GM12878 (cell line): ENCODE measurements around the gene OR10H3. TPM values are rescaled to one million over a fixed set of nuclear protein-coding genes. Genes with fewer than 3 reads are reported as not detected.

Experiments used
- ATAC-seq: fragments of 200-7000 bp; cut with Tn5 transposase; 3 replicates; pipeline ENCODE4 v1.9.1; 2020; ENCODE audit warnings: mild to moderate bottlenecking, moderate library complexity
- BruUV-seq: library from RNA; stranded (reverse); fragments of 400-500 nt; replicated peaks from 2 replicates; lab custom pipeline; 2021; lab: Mats Ljungman, UMichigan
- CTCF ChIA-PET: fragments of 300-600 bp; sonication (Branson Sonifier 250); formaldehyde crosslinking; extraction: SDS; loops from one replicate; lab custom pipeline; 2021; ENCODE audit warnings: inconsistent platforms; lab: Yijun Ruan, JAX
- POLR2A ChIA-PET: fragments of 350-600 bp; formaldehyde crosslinking; extraction: SDS; loops from one replicate; lab custom pipeline; 2021; ENCODE audit warnings: inconsistent platforms; lab: Charles Lee
- RAD21 ChIA-PET: fragments of 300-600 bp; sonication (Branson Sonifier 250); formaldehyde crosslinking; loops from one replicate; lab custom pipeline; 2023; ENCODE audit warnings: antibody characterized with exemption; ENCODE audit not compliant: unreplicated experiment; lab: Charles Lee
- SMC1A ChIA-PET: fragments of 300-600 bp; sonication (Branson Sonifier 250); formaldehyde crosslinking; loops from one replicate; lab custom pipeline; 2023; ENCODE audit not compliant: unreplicated experiment, uncharacterized antibody; lab: Charles Lee
- DNase-seq: peaks from one replicate; pipeline ENCODE4 v3.0.0-alpha.2; 2011; ENCODE audit warnings: low read depth, low spot score
- FAIRE-seq: peaks from 3 replicates; lab custom pipeline; 2011; peaks lifted over from hg19 to GRCh38; lab: Jason Lieb, UNC
- H2AFZ ChIP-seq: 2 replicates; pipeline ENCODE4 v1.6.0; 2011; ENCODE audit warnings: low read depth, low read length, control low read depth; ENCODE audit not compliant: control insufficient read depth
- H3K27ac ChIP-seq: 2 replicates; pipeline ENCODE4 v1.5.1; 2011; ENCODE audit warnings: control low read depth; ENCODE audit not compliant: control insufficient read depth, insufficient read depth
- H3K27me3 ChIP-seq, 2 experiments: replicated peaks in 1 of 2; 2 replicates each; pipeline versions ENCODE4 v1.6.0 to v1.6.1; 2011; ENCODE audit warnings: low read length in 1 of 2; ENCODE audit not compliant: control insufficient read depth in 2 of 2, insufficient read depth in 2 of 2
- H3K36me3 ChIP-seq, 2 experiments: 2 replicates each; pipeline ENCODE4 v1.5.1; 2011; ENCODE audit warnings: low read length in 1 of 2; ENCODE audit not compliant: control insufficient read depth in 2 of 2, insufficient read depth in 2 of 2
- H3K4me1 ChIP-seq: 2 replicates; pipeline ENCODE4 v1.6.1; 2011; ENCODE audit warnings: mild to moderate bottlenecking, low read length, moderate library complexity, mixed read lengths; ENCODE audit not compliant: control insufficient read depth, insufficient read depth
- H3K4me2 ChIP-seq: 2 replicates; pipeline ENCODE4 v1.6.0; 2011; ENCODE audit warnings: control low read depth; ENCODE audit not compliant: control insufficient read depth, insufficient read depth
- H3K4me3 ChIP-seq: fragments of 200-600 bp; sonication (generic); 2 replicates; pipeline ENCODE4 v1.5.1; 2016
- H3K79me2 ChIP-seq: 2 replicates; pipeline ENCODE4 v1.6.0; 2011; ENCODE audit warnings: low read length; ENCODE audit not compliant: control insufficient read depth, insufficient read depth
- H3K9ac ChIP-seq: 2 replicates; pipeline ENCODE4 v1.8.0; 2011; ENCODE audit warnings: low read length, control low read depth, mixed read lengths; ENCODE audit not compliant: control insufficient read depth, insufficient read depth
- H3K9me3 ChIP-seq: replicated peaks from 3 replicates; pipeline ENCODE4 v1.5.1; 2011; ENCODE audit warnings: mild to moderate bottlenecking, low read length; ENCODE audit not compliant: control insufficient read depth, insufficient read depth
- H4K20me1 ChIP-seq: 2 replicates; pipeline ENCODE4 v1.6.0; 2011; ENCODE audit not compliant: control insufficient read depth, insufficient read depth
- E4F1 ChIP-seq: fragments of 450-650 bp; IDR thresholded peaks from 2 replicates; pipeline ENCODE4 v1.6.1; 2018; ENCODE audit warnings: borderline replicate concordance, mild to moderate bottlenecking; ENCODE audit not compliant: partially characterized antibody
- HDGF ChIP-seq: fragments of 450-650 bp; IDR thresholded peaks from 2 replicates; pipeline ENCODE4 v1.6.1; 2016; ENCODE audit warnings: antibody characterized with exemption
- MEF2A ChIP-seq: IDR thresholded peaks from 2 replicates; pipeline ENCODE4 v1.6.1; 2011; ENCODE audit warnings: low read depth, mild to moderate bottlenecking, low read length, moderate library complexity; ENCODE audit not compliant: insufficient read depth
- MXI1 ChIP-seq: fragments of 150-350 bp; IDR thresholded peaks from 2 replicates; pipeline ENCODE4 v1.6.1; 2011; ENCODE audit warnings: low read depth, mild to moderate bottlenecking, inconsistent platforms, low read length, improper control_type of control experiment
- RB1 ChIP-seq: fragments of 450-650 bp; formaldehyde crosslinking; IDR thresholded peaks from 2 replicates; pipeline ENCODE4 v1.6.1; 2017; ENCODE audit warnings: mild to moderate bottlenecking, borderline replicate concordance
- SIN3A ChIP-seq: IDR thresholded peaks from 2 replicates; pipeline ENCODE4 v1.6.1; 2012; ENCODE audit warnings: low read depth, low read length, improper control_type of control experiment
- SMAD5 ChIP-seq: IDR thresholded peaks from 2 replicates; pipeline ENCODE4 v1.6.1; 2016; ENCODE audit warnings: antibody characterized with exemption, low read depth
- STAT1 ChIP-seq: fragments of 450-650 bp; conservative IDR thresholded peaks from 2 replicates; pipeline ENCODE4 v1.6.1; 2014; ENCODE audit warnings: antibody characterized with exemption, mild to moderate bottlenecking
- TCF7 ChIP-seq: IDR thresholded peaks from 2 replicates; pipeline ENCODE4 v1.6.1; 2014; ENCODE audit warnings: antibody characterized with exemption, borderline replicate concordance
- ZBTB40 ChIP-seq: fragments of 450-650 bp; IDR thresholded peaks from 2 replicates; pipeline ENCODE4 v1.6.1; 2016; ENCODE audit warnings: mild to moderate bottlenecking, moderate library complexity, borderline replicate concordance
- ZNF24 ChIP-seq: fragments of 450-650 bp; IDR thresholded peaks from 2 replicates; pipeline ENCODE4 v1.6.1; 2017; ENCODE audit warnings: antibody characterized with exemption, mild to moderate bottlenecking
- ZZZ3 ChIP-seq: IDR thresholded peaks from 2 replicates; pipeline ENCODE4 v1.6.1; 2011; ENCODE audit warnings: low read depth; ENCODE audit not compliant: control insufficient read depth, insufficient read length
- WGBS: methylation state at CpG from one replicate; pipeline ENCODE4 v1.1.6; 2016; ENCODE audit warnings: low lambda C conversion rate; ENCODE audit not compliant: insufficient replicate concordance, insufficient coverage; ENCODE audit errors: missing lambda C conversion rate; 5-methylcytosine and 5-hydroxymethylcytosine counted together
- in situ Hi-C: fragments of 300-500 bp; cut with MboI; formaldehyde crosslinking; loops from 9 replicates; pipeline ENCODE4 v1.14.3; 2018; ENCODE audit warnings: mixed read lengths
- intact Hi-C: fragments of 100-400 bp; cut with micrococcal nuclease; formaldehyde crosslinking; loops from one replicate; pipeline ENCODE4 v1.14.2; 2022; ENCODE audit not compliant: unreplicated experiment
- polyA plus RNA-seq, 11 experiments: library from polyadenylated mRNA; depleted of rRNA in 4 of 11; unstranded in 6 of 11; stranded (reverse) in 5 of 11; fragments of >200 nt; fragmentation: Nextera tagmentation in 4 of 11; fragmentation: Illumina TruSeq in 1 of 11; extraction: Ambion mirVana in 4 of 11; extraction: Trizol in 1 of 11; gene quantifications; 1 replicate in 1 of 11; 2 replicates in 10 of 11; pipeline versions ENCODE4 v1.2.1 to v1.2.3, GENCODE V29; 2011 to 2016; ENCODE audit warnings: inconsistent platforms in 2 of 11, missing spikeins in 2 of 11, low read depth in 1 of 11
- total RNA-seq, 4 experiments: library from RNA; depleted of rRNA in 3 of 4; stranded (reverse); fragments of >200 nt in 3 of 4; fragmentation: Illumina TruSeq in 1 of 4; extraction: Trizol in 1 of 4; gene quantifications; 2 replicates each; pipeline versions ENCODE4 v1.2.1 to v1.2.3, GENCODE V29; 2013 to 2021

Gene OR10H3
- total and polyA plus RNA-seq, 10 of the 15 experiments (the other 5 are each of a cell fraction or from before 2014, with no cell fraction given): not detected

DNA sequence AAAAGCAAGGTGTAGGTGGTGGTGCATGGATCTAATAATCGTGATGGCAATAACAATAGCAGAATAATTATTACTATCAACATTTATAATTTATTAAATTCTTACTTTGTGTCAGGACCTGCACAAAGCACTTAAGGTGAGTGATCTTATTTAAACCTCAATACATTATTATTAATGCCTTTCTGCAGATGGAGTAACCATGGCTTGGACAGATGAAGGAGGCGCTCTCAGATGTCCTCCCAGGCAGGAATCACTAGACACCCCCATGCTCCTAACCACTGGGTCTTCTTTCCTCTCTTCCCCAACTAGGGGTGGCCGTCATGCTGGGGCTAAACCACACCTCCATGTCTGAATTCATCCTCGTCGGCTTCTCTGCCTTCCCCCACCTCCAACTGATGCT, 10.1 kb upstream of the OR10H3 start, which contains the start of gene OR10H2:
Gene OR10H2 (plus strand): TSS at position 301 of the 400 bp plus-strand sequence. CDS start 20 bp downstream, at position 321.
- Histone ChIP-seq H3K4me3 (no peak within 1 kb of the TSS), H3K79me2 (no peaks in the 10 kb centered on the region), H3K27ac (no peak within 1 kb of the TSS), H3K9ac (no peak within 1 kb of the TSS), H3K4me1 (no peaks in the 10 kb centered on the region), H2AFZ (no peak within 1 kb of the TSS), H3K36me3 (no peaks in the 10 kb centered on the region), H3K9me3 (no peaks in the 10 kb centered on the region), H3K27me3 (no peaks in the 10 kb centered on the region; a peak in 1 of 4 replicates), H3K4me2 (no peak within 1 kb of the TSS), H4K20me1 (no peaks in the 10 kb centered on the region)
- RAD21 ChIA-PET: no interaction called here
- SMC1A ChIA-PET: interaction anchor here (0.6 kb wide), 1 partner anchor 14 kb away, joined by 3 read pairs; no protein-coding TSS in a partner anchor
- no peak for DNase-seq
- no peak for ATAC-seq
- 32% methylated on average over 5 of the region's 5 CpGs for WGBS
- POLR2A ChIA-PET: no interaction called here
- intact Hi-C loops: no loop called here
- CTCF ChIA-PET: no interaction called here
- FAIRE-seq: no peak
- in situ Hi-C loops: no loop called here
- no TSS peak for BruUV-seq
- TF ChIP-seq SIN3A: no peak

DNA sequence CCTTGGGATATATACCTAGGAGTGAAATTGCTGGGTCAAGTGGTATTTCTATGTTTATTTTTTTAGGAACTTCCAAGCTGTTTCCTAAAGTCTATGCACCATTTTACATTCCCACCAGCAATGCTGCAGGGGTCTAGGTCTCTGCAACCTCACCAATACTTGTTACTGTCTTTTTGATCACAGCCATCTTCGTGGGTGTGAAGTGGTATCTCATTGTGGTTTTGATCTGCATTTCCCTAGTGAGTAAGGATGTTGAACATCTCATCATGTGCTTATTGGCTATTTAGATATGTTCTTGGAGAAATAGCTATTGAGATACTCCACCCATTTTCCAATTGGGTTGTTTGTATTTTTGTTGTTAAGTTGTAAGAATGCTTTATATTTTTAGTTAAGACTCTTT, 7.2 kb upstream of the OR10H3 start:
- no peak overlapping the region for H2AFZ ChIP-seq
- H3K79me2 ChIP-seq: no peaks in the 10 kb centered on the region
- no peaks in the 10 kb centered on the region for H3K36me3 ChIP-seq
- H3K4me3 ChIP-seq: no peak overlapping the region
- ChIA-PET POLR2A (interaction anchor here (0.6 kb wide), 1 partner anchor 1090 kb away, joined by 7 read pairs; no protein-coding TSS in a partner anchor), CTCF (no interaction called here), RAD21 (no interaction called here), SMC1A (interaction anchor here (1.2 kb wide), 1 partner anchor 310 kb away, joined by 5 read pairs; no protein-coding TSS in a partner anchor)
- no peak overlapping the region for H3K9ac ChIP-seq
- no peak for FAIRE-seq
- no peak overlapping the region for H3K4me2 ChIP-seq
- no peaks in the 10 kb centered on the region for H3K27me3 ChIP-seq
- H3K9me3 ChIP-seq: no peaks in the 10 kb centered on the region
- no peak for DNase-seq
- intact Hi-C loops: no loop called here
- no TSS peak for BruUV-seq
- ATAC-seq: no peak
- H4K20me1 ChIP-seq: no peaks in the 10 kb centered on the region
- no peak overlapping the region for H3K27ac ChIP-seq
- in situ Hi-C loops: no loop called here
- WGBS: 0% methylated on average over 1 of the region's 1 CpG
- no peaks in the 10 kb centered on the region for H3K4me1 ChIP-seq
- TF ChIP-seq STAT1: no peak
- no peak for TF ChIP-seq MEF2A
- TF ChIP-seq MXI1: no peak
- TF ChIP-seq TCF7: no peak
- TF ChIP-seq ZNF24: no peak
- TF ChIP-seq ZBTB40: no peak
- TF ChIP-seq ZZZ3: no peak
- no peak for TF ChIP-seq RB1
- no peak for TF ChIP-seq HDGF
- no peak for TF ChIP-seq E4F1
- TF ChIP-seq SMAD5: no peak
